Endothelial cell of umbilical vein (primary cell): Measurements from ENCODE around the gene MROH9.

Experiments used
- EZH2 ChIP-seq: IDR thresholded peaks from 2 replicates; pipeline ENCODE4 v1.6.1; 2012; ENCODE audit warnings: borderline replicate concordance, low read depth, mild to moderate bottlenecking, moderate library complexity, low read length, inconsistent platforms; ENCODE audit not compliant: severe bottlenecking
- JUN ChIP-seq: IDR thresholded peaks from 2 replicates; pipeline ENCODE4 v1.6.1; 2011; ENCODE audit warnings: borderline replicate concordance, low read depth; ENCODE audit not compliant: insufficient read length, insufficient read depth
- MYC ChIP-seq: IDR thresholded peaks from one replicate; pipeline ENCODE4 v1.6.1; 2011; ENCODE audit warnings: mild to moderate bottlenecking, low read depth, low read length
- POLR2A ChIP-seq: IDR thresholded peaks from 2 replicates; pipeline ENCODE4 v1.6.1; 2012; ENCODE audit warnings: low read depth, mild to moderate bottlenecking, control low read depth, low read length
- POLR2AphosphoS5 ChIP-seq: IDR thresholded peaks from 2 replicates; pipeline ENCODE4 v1.6.1; 2012; ENCODE audit warnings: low read depth, mild to moderate bottlenecking, control low read depth, low read length, moderate library complexity; ENCODE audit not compliant: insufficient read depth
- TF ChIP-seq, protein P1 (sequence below), 2 donors: IDR thresholded peaks; 1 replicate in 1 of 2; 2 replicates in 1 of 2; pipeline ENCODE4 v1.5.1; 2011; ENCODE audit warnings: low read length in 2 of 2, mild to moderate bottlenecking in 2 of 2, moderate library complexity in 2 of 2, control low read depth in 1 of 2, inconsistent platforms in 1 of 2, low read depth in 1 of 2; ENCODE audit not compliant: insufficient read depth in 1 of 2; ENCODE audit errors: extremely low read depth in 1 of 2
- TF ChIP-seq, protein P2 (sequence below): IDR thresholded peaks from 2 replicates; pipeline ENCODE4 v1.6.1; 2011; ENCODE audit not compliant: insufficient read depth, insufficient read length

DNA sequence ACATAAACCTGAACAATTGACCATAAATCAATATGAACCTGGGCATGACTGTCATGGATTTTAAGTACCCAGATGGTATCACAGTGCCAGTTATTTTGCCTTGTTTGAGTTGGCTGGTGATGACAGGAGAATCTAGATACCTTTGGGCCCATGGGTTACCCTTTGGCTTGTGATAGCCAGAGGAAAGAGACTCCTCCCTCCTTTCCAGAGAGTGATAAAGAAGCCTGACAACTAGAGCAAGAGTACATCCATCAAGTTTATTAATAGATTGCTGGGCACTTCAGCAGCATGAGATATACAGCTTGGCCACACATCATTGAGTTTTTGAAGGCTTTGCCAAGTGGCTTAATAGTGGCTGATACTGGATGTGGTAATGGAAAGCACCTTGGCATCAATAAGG, 148.8 kb downstream of the MROH9 start:
- TF ChIP-seq, protein P1, sequence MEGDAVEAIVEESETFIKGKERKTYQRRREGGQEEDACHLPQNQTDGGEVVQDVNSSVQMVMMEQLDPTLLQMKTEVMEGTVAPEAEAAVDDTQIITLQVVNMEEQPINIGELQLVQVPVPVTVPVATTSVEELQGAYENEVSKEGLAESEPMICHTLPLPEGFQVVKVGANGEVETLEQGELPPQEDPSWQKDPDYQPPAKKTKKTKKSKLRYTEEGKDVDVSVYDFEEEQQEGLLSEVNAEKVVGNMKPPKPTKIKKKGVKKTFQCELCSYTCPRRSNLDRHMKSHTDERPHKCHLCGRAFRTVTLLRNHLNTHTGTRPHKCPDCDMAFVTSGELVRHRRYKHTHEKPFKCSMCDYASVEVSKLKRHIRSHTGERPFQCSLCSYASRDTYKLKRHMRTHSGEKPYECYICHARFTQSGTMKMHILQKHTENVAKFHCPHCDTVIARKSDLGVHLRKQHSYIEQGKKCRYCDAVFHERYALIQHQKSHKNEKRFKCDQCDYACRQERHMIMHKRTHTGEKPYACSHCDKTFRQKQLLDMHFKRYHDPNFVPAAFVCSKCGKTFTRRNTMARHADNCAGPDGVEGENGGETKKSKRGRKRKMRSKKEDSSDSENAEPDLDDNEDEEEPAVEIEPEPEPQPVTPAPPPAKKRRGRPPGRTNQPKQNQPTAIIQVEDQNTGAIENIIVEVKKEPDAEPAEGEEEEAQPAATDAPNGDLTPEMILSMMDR (IDR thresholded peaks at IDR 0.05; ENCODE audit: extremely low read depth in 1 of 2, insufficient read depth in 1 of 2, low read depth in 1 of 2, low read length in 2 of 2), result no peak
- TF ChIP-seq POLR2AphosphoS5 (no peak), POLR2A (no peak), MYC (no peak), EZH2 (no peak), JUN (no peak)
- TF ChIP-seq, protein P2, sequence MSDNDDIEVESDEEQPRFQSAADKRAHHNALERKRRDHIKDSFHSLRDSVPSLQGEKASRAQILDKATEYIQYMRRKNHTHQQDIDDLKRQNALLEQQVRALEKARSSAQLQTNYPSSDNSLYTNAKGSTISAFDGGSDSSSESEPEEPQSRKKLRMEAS, result no peak
